Ishikawa (cell line): ENCODE results near the gene MEGF9.

Source experiments
- CEBPB ChIP-seq: IDR thresholded peaks from 2 replicates; pipeline ENCODE4 v1.6.1; 2012
- TF ChIP-seq, protein P1 (sequence below): IDR thresholded peaks from 2 replicates; pipeline ENCODE4 v1.6.1; 2012; ENCODE audit warnings: low read depth, mild to moderate bottlenecking
- TF ChIP-seq, protein P2 (sequence below): IDR thresholded peaks from 2 replicates; pipeline ENCODE4 v1.6.1; 2012

DNA sequence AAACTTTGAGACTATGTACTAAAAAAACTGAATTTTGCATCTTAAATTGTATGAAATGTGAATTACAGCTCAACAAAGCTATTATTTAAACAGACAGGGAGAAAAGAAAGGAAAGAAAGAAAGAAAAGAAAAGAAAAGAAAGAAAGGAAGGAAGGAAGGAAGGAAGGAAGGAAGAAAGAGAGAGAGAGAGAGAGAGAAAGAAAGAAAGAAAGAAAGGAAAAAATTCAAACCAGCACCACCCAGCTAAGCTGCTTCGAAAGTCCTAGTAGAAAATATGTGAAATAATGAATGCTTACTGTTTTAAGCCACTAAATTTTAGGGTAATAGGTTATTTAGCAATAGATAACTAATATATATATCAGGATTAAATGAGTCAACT is 102.6 kb downstream of the MEGF9 start:
- TF ChIP-seq, protein P1, sequence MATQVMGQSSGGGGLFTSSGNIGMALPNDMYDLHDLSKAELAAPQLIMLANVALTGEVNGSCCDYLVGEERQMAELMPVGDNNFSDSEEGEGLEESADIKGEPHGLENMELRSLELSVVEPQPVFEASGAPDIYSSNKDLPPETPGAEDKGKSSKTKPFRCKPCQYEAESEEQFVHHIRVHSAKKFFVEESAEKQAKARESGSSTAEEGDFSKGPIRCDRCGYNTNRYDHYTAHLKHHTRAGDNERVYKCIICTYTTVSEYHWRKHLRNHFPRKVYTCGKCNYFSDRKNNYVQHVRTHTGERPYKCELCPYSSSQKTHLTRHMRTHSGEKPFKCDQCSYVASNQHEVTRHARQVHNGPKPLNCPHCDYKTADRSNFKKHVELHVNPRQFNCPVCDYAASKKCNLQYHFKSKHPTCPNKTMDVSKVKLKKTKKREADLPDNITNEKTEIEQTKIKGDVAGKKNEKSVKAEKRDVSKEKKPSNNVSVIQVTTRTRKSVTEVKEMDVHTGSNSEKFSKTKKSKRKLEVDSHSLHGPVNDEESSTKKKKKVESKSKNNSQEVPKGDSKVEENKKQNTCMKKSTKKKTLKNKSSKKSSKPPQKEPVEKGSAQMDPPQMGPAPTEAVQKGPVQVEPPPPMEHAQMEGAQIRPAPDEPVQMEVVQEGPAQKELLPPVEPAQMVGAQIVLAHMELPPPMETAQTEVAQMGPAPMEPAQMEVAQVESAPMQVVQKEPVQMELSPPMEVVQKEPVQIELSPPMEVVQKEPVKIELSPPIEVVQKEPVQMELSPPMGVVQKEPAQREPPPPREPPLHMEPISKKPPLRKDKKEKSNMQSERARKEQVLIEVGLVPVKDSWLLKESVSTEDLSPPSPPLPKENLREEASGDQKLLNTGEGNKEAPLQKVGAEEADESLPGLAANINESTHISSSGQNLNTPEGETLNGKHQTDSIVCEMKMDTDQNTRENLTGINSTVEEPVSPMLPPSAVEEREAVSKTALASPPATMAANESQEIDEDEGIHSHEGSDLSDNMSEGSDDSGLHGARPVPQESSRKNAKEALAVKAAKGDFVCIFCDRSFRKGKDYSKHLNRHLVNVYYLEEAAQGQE: no peak
- TF ChIP-seq, protein P2, sequence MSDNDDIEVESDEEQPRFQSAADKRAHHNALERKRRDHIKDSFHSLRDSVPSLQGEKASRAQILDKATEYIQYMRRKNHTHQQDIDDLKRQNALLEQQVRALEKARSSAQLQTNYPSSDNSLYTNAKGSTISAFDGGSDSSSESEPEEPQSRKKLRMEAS: no peak
- TF ChIP-seq CEBPB: no peak
